Mesothelial cell of epicardium (in vitro differentiated cells): ENCODE data around the gene TSC22D3. TPM values are rescaled to one million over a fixed set of nuclear protein-coding genes. Genes with fewer than 3 reads are reported as not detected.

Source experiments
- DNase-seq, 2 experiments: peaks; one replicate each; pipeline ENCODE4 v3.0.0; 2021; ENCODE audit warnings: low spot score in 2 of 2; ENCODE audit not compliant: unreplicated experiment in 2 of 2
- H3K27ac Mint-ChIP-seq: 2 replicates; pipeline ENCODE4 v1.8.0; 2021; ENCODE audit warnings: mixed read lengths
- H3K27me3 Mint-ChIP-seq: 2 replicates; pipeline ENCODE4 v1.8.0; 2021; ENCODE audit warnings: low read depth, mixed read lengths
- H3K36me3 Mint-ChIP-seq: 2 replicates; pipeline ENCODE4 v1.8.0; 2021; ENCODE audit warnings: mixed read lengths
- H3K4me1 Mint-ChIP-seq: 2 replicates; pipeline ENCODE4 v1.8.0; 2021; ENCODE audit warnings: mixed read lengths
- H3K4me3 Mint-ChIP-seq: 2 replicates; pipeline ENCODE4 v1.8.0; 2021; ENCODE audit warnings: mild to moderate bottlenecking, moderate library complexity, mixed read lengths
- H3K9me3 Mint-ChIP-seq: 2 replicates; pipeline ENCODE4 v1.8.0; 2021; ENCODE audit warnings: mixed read lengths
- CTCF ChIP-seq: fragments of 200-600 bp; sonication (generic); IDR thresholded peaks from one replicate; pipeline ENCODE4 v1.5.0; 2021; ENCODE audit warnings: antibody characterized with exemption; ENCODE audit not compliant: unreplicated experiment
- total RNA-seq: library from RNA; stranded (reverse); gene quantifications from 3 replicates; pipeline ENCODE4 v1.2.1, GENCODE V29; 2021

The TSC22D3 gene
- total RNA-seq, 1 donor from 2014 or later, result 34.4 TPM

GRCh38 chrX:107804427-107804826 lies 28.8 kb upstream of the TSC22D3 start:
- Mint-ChIP-seq H3K27me3 (no peaks in the 10 kb centered on the region), H3K9me3 (peaks cover 44% of the 10 kb centered on the region), H3K4me1 (no peaks in the 10 kb centered on the region), H3K36me3 (no peaks in the 10 kb centered on the region), H3K4me3 (no peak overlapping the region), H3K27ac (no peak overlapping the region)
- no peak for TF ChIP-seq CTCF
- no peak for DNase-seq

- no peak for TF ChIP-seq CTCF
- Mint-ChIP-seq H3K36me3 (no peaks in the 10 kb centered on the region), H3K4me3 (no peak overlapping the region), H3K27me3 (peaks cover 11% of the 10 kb centered on the region), H3K4me1 (no peaks in the 10 kb centered on the region), H3K27ac (no peak overlapping the region), H3K9me3 (peaks cover 8% of the 10 kb centered on the region)
- DNase-seq, result no peak
These were observed 12.2 kb upstream of the TSC22D3 start for GRCh38 chrX:107787827-107788226.

DNA sequence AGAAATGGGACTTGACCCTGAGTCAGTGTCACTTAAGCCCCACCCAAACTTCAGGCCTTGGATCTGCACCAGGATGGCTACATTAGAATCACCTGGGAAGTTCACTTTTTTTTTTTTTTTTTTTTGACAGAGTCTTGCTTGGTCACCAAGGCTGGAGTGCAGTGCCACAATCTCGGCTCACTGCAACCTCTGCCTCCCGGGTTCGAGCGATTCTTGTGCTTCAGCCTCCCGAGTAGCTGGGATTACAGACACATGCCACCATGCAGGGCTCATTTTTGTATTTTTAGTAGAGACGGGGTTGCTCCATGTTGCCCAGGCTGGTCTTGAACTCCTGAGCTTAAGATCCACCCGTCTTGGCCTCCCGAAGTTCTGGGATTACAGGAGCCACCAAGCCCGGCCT lies 4.9 kb upstream of the TSC22D3 start:
- no peak for DNase-seq
- peaks cover 10% of the 10 kb centered on the region for H3K4me1 Mint-ChIP-seq
- H3K27ac Mint-ChIP-seq, result no peak overlapping the region
- H3K27me3 Mint-ChIP-seq, result peaks cover 18% of the 10 kb centered on the region
- H3K9me3 Mint-ChIP-seq, result no peaks in the 10 kb centered on the region
- no peak for TF ChIP-seq CTCF
- H3K36me3 Mint-ChIP-seq, result no peaks in the 10 kb centered on the region
- H3K4me3 Mint-ChIP-seq, result no peak overlapping the region

- peak; percentile 25 for TF ChIP-seq CTCF
- Mint-ChIP-seq H3K4me1 (peaks cover 10% of the 10 kb centered on the region), H3K9me3 (no peaks in the 10 kb centered on the region), H3K4me3 (peak within 1 kb of the TSS; percentile 72), H3K27me3 (peaks cover 41% of the 10 kb centered on the region), H3K36me3 (no peaks in the 10 kb centered on the region), H3K27ac (no peak within 1 kb of the TSS)
- DNase-seq, result no peak
These were observed 1.9 kb upstream of the TSC22D3 start, which contains the start of gene NCBP2L for GRCh38 chrX:107777536-107777832. NCBP2L (plus strand) TSS chrX:107777733; CDS start chrX:107794221, 16,488 bp downstream.

- Mint-ChIP-seq H3K4me1 (peaks cover 10% of the 10 kb centered on the region), H3K9me3 (no peaks in the 10 kb centered on the region), H3K27me3 (peaks cover 47% of the 10 kb centered on the region), H3K4me3 (peak overlapping the region; percentile 72), H3K36me3 (no peaks in the 10 kb centered on the region), H3K27ac (no peak overlapping the region)
- TF ChIP-seq CTCF, result peak; percentile 65
- DNase-seq, result peak; percentile 42 to 60
These were observed 1.3 kb upstream of the TSC22D3 start for GRCh38 chrX:107776649-107777535.
